AG04449 (cell line): ENCODE results near the gene APOH.

ENCODE experiments used
- CTCF ChIA-PET: fragments of 350-600 bp; formaldehyde crosslinking; extraction: SDS; loops from one replicate; lab custom pipeline; 2021; ENCODE audit warnings: antibody characterized with exemption; lab: Yijun Ruan, JAX
- POLR2A ChIA-PET: fragments of 400-600, 350-600 bp; formaldehyde crosslinking; extraction: SDS; loops from one replicate; lab custom pipeline; 2020; ENCODE audit warnings: antibody characterized with exemption, inconsistent platforms; lab: Yijun Ruan, JAX
- DNase-seq: peaks from one replicate; pipeline ENCODE4 v3.0.0-alpha.2; 2010; ENCODE audit warnings: low read depth, low spot score
- H3K4me3 ChIP-seq: 2 replicates; pipeline ENCODE4 v1.5.1; 2011; ENCODE audit warnings: low read depth, mild to moderate bottlenecking, control low read depth, low read length
- TF ChIP-seq, protein P1 (sequence below): IDR thresholded peaks from one replicate; pipeline ENCODE4 v1.5.1; 2011; ENCODE audit warnings: mild to moderate bottlenecking, moderate library complexity, low read length, control low read depth, inconsistent platforms; ENCODE audit not compliant: insufficient read depth; ENCODE audit errors: missing control alignments

The APOH gene

DNA sequence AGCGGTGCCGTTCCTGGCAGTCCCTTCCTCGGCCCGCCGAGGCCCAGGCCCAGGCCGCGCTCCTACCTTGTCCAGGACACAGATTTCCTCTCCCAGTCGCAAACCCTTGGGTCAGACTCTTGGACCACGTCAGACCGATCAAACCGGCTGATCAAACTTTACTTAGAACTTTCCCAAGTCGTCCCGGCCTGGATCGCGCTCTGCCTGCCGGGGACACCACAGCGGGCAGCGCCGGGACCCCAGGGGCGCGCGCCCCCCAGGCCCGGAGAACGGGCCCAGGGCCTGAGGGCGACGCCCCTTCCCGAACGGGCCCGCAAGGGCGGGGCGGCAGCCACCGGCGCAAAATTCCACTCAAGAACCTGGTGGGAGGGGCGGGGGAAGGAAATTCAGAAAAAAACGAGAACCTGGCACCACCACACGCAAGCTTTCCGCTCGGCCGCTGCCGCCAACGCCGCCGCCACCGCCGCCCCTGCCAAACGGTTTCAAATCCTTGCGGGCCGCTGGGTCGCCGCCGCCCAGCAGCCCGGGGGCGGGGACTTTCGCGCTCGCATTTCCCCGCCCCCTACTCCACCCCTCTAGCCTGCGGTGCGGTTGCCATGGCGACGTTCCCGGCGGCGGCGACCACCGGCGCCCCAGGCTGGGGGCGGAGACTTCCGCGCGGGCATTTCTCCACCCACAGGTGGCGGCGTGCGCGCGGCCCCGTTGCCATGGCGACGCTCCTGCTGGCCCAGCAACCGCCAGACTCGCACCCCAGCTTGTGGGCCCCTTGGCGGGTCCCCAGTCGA is 37.4 kb downstream of the APOH start, which contains the start of gene CEP112:
CEP112 (minus strand) TSS at position 541 of the 785 bp plus-strand sequence.
- H3K4me3 ChIP-seq = peak within 1 kb of the TSS; percentile 64
- TF ChIP-seq, protein P1, sequence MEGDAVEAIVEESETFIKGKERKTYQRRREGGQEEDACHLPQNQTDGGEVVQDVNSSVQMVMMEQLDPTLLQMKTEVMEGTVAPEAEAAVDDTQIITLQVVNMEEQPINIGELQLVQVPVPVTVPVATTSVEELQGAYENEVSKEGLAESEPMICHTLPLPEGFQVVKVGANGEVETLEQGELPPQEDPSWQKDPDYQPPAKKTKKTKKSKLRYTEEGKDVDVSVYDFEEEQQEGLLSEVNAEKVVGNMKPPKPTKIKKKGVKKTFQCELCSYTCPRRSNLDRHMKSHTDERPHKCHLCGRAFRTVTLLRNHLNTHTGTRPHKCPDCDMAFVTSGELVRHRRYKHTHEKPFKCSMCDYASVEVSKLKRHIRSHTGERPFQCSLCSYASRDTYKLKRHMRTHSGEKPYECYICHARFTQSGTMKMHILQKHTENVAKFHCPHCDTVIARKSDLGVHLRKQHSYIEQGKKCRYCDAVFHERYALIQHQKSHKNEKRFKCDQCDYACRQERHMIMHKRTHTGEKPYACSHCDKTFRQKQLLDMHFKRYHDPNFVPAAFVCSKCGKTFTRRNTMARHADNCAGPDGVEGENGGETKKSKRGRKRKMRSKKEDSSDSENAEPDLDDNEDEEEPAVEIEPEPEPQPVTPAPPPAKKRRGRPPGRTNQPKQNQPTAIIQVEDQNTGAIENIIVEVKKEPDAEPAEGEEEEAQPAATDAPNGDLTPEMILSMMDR = peak; percentile 17
- DNase-seq = no peak
- ChIA-PET CTCF (interaction anchor here (1.6 to 2.1 kb wide), 2 partner anchors 9 to 482 kb away, joined by 3 to 13 read pairs; no protein-coding TSS in a partner anchor), POLR2A (no interaction called here)

DNA sequence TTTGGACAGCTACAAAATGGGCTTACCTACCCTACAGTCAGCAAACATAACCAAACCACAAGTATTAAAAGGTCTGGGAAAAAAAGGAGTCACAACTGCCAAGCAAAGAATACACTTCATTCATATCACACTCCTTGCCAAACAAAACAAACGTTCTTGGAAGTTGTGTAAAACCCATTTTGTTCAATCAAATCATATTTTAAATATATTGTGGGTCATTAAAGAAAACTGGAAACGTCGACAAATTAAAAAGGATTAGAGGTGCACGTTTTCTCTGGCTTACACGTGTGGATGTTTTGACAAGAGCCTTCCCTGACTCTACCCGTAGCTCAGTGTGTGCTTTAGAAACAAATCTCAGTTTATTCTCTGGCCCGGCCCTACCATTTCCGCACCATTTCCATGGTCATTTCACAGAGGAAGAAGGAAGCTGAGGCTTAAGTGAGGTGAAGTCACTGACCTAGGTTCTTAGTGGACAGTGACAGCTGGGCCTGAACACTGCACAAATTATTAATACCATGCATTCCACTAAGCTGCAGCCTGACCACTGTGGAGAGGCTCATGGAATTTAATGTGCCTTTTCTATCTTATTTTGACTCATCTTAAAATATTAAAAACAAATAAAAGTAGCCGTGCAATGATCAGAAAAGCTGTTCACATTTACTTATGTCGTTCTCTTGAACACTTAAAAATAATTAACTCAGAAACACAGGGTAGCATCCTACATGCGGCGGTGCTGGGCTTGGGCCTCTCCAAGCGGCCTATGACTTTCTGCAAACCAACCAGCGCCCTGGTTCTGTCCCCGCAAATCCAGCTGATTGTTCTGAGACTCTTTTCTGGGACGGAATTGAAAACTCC is 38.2 kb downstream of the APOH start:
- ChIA-PET CTCF (interaction anchor here (0.8 to 2.1 kb wide), 4 partner anchors 10 to 537 kb away, joined by 3 to 13 read pairs (median 3); no protein-coding TSS in a partner anchor), POLR2A (interaction anchor here (0.6 kb wide), 1 partner anchor 25 kb away, joined by 4 read pairs; no protein-coding TSS in a partner anchor)
- H3K4me3 ChIP-seq = peak overlapping the region; percentile 64
- TF ChIP-seq, protein P1 = no peak
- DNase-seq = no peak

DNA sequence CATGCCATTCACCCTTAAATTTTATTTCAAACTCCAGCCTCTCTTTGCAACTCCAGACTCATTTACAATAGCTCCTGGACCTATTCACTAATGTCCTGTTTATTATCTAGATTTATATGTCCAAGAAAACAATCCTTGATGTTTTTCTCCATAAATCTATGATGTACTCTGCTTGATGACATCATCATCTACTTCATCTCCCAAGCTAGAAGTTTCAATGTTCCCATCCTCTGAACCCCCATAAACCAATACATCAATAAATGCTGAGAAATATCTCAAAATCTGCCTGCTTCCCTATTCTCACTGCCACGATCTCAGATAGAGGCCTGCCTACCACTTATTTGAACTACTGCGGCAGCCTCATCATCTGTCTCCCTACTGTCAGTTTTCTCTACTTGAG is 41.5 kb downstream of the APOH start:
- TF ChIP-seq, protein P1 = no peak
- DNase-seq = no peak
- POLR2A ChIA-PET = no interaction called here
- H3K4me3 ChIP-seq = no peak overlapping the region
- CTCF ChIA-PET = interaction anchor here (1.5 kb wide), 1 partner anchor 13 kb away, joined by 6 read pairs; no protein-coding TSS in a partner anchor

DNA sequence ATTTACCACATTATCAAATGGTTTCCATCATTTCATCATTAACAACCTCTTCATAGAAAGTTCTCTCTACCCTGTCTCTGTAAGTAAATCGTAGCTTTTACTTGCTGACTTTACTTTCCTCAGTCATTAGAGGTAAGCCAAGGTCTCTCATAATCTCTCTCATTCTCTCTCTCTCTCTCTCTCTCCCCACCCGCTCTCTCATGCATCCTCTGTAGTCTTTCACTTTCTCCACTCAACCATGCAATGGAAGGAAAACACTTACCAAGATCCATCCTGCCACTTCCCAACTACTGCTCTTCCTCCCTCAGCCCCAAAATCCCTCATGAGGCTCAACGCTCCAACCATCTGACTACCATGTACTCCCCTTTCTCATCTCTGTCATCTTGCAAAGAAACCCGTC is 43.4 kb downstream of the APOH start:
- H3K4me3 ChIP-seq = no peak overlapping the region
- CTCF ChIA-PET = no interaction called here
- DNase-seq = no peak
- POLR2A ChIA-PET = no interaction called here
- TF ChIP-seq, protein P1 = no peak

DNA sequence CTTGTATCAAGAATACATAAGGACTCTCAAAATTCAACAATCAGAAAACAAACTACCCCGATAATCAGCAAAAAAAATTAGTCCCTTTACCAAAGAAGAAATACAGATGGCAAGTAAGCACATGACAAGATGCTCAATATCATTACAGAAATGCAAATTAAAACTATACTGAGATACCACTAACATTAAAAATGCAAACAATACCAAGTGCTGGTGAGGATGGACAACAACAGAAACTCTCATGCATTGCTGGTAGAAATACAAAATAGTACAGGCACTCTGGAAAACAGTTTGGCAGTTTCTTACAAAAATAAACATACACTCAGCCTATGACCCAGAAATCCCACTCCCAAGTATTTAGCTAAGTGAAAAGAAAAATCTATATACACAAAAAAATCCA is 44.8 kb downstream of the APOH start:
- DNase-seq = no peak
- ChIA-PET CTCF (no interaction called here), POLR2A (no interaction called here)
- no peak overlapping the region for H3K4me3 ChIP-seq
- TF ChIP-seq, protein P1 = no peak
